NOMO-1 treated with dmso at 0.1 percent for 144 hours (cell line): Measurements from ENCODE around the gene POLDIP2.

Source experiments
- DNase-seq: peaks from one replicate; lab custom pipeline; 2025; ENCODE audit not compliant: unreplicated experiment; lab: John Stamatoyannopoulos, UW

POLDIP2 gene

DNA sequence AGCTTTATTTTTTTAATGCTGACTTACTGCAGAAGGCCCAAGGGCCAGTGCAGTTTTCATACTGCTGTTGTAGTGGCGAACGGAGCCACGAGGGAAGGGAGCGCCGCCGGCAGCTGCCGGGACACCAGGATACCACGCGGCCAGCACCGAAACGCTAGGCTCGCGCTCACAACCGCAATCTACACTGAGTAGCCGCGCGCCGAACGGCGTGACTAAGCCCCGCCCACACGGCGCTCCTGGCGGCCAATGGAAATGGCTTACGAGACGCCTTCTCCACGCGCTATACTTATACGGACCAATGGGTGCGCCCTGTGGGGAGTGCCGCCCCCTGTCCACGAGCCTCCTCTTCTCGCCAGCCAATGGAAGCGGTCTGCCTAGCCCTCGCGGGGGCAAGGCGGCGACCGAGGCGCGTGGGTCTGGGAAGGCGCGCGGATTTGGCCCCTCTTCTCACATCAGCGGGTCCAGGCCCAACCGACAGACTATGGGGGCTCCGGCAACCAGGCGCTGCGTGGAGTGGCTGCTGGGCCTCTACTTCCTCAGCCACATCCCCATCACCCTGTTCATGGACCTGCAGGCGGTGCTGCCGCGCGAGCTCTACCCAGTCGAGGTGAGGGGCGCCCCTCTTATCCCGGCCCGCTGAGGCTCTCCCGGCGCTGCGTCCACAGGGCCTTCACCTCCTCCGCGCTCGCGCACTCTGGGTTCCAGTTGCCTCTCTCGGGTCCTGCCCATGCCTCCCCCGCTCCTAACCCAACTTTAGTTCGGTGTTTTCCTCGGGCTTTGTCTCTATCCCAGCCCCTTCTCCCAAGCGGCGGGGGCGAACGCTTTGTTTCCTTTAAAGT lies 38.3 kb downstream of the POLDIP2 start, which contains the start of gene TMEM97:
TSS of gene TMEM97 (plus strand) at position 442 of the 839 bp plus-strand sequence. CDS start at position 482, 40 bp downstream.
- DNase-seq = peak; percentile 97

GRCh38 chr17:28317966-28318758 lies 39.2 kb downstream of the POLDIP2 start:
- no peak for DNase-seq

GRCh38 chr17:28317099-28317965 lies 40.0 kb downstream of the POLDIP2 start:
- DNase-seq = no peak

DNA sequence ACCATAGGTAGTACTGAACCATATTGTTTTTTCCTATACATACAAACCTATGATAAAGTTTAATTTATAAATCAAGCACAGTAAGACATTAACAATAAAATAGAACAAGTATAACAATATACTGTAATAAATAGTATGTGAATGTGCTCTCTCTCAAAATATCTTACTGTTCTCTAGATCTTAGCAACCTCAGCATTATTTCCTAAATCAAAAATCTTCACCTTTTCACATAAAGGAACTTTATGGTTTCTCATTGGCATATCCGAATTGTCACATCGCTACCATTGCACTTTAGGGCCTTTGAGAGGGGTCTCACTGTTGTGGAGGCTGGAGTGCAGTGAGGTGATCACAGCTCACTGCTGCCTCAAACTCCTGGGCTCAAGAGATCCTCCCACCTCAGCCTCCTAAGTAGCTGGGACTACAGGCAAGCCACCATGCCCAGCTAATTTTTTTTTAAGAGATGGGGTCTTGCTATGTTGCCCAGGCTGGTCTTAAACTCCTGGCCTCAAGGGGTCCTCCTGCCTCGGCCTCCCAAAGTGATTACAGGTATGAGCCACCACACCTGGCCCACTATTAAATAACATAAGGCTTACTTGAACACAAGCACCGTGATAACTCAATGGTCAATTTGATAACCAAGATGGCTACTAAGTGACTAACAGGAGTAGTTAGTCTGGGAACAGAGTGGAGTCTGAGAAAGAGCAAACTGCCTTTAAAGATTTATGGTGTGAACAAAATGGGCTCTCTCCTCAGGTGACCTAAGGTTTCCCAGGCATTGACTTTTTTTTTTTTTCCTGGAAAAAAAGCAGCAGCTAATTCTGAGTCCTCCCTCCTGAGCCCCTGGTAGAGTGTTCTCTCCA lies 41.3 kb downstream of the POLDIP2 start:
- DNase-seq = no peak

DNA sequence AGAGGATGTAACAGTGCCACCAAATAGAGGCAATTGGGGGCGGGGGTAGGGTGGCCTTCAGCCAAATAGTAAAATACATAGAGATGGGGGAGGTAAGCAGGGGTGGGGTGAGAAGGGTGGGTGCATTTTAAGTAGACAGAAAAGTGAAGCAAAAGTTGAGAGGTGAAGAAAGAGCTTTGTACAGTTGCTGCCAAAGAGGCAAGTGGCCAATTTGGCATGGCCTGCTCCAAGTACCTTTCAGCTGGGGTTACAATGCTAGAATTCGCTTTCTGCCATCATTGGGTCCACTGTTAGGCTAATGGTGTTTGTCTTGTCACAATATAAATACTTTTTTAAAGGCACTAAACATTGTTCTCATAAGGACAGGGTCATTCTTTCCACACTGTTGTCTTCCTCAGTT lies 43.5 kb downstream of the POLDIP2 start:
- DNase-seq = no peak

GRCh38 chr17:28306954-28307401 lies 50.3 kb downstream of the POLDIP2 start:
- DNase-seq = no peak

DNA sequence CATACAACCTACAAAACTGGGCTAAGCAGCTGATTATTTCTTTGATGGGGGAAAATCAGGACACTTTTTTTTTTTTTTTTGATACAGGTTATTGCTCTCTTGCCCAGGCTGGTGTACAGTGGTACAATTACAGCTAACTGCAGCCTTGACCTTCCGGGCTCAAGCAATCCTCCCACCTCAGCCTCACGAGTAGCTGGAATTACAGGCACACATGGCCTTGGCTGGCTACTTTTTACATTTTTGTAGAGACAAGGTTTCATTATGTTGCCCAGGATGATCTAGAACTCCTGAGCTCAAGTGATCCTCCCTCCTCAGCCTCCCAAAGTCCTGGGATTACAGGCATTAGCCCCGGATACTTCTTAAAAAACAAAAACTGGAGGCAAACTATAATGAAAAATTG lies 58.9 kb downstream of the POLDIP2 start:
- DNase-seq = no peak
